CD14-positive monocyte (primary cell): Measurements from ENCODE around the gene TEX51. TPM values are rescaled to one million over a fixed set of nuclear protein-coding genes. Genes with fewer than 3 reads are reported as not detected.

ENCODE experiments used
- DNase-seq, 3 donors: peaks; one replicate each; pipeline ENCODE4 v3.0.0-alpha.2; 2011 to 2022
- H2AFZ ChIP-seq: 2 replicates; pipeline ENCODE4 v1.6.0; 2012; ENCODE audit warnings: mild to moderate bottlenecking, low read depth, low read length, inconsistent platforms; ENCODE audit not compliant: insufficient read depth, poor library complexity, severe bottlenecking
- H3K27ac ChIP-seq, 2 donors: 1 replicate in 1 of 2; 2 replicates in 1 of 2; pipeline ENCODE4 v1.5.1; 2012 to 2013; ENCODE audit warnings: low read length in 2 of 2, control low read depth in 1 of 2, inconsistent platforms in 1 of 2, low read depth in 1 of 2, mild to moderate bottlenecking in 1 of 2
- H3K27me3 ChIP-seq, 2 donors: one replicate each; pipeline versions ENCODE4 v1.6.0 to v1.6.1; 2011 to 2013; ENCODE audit warnings: low read length in 2 of 2; ENCODE audit not compliant: control insufficient read depth in 2 of 2, insufficient read depth in 2 of 2
- H3K36me3 ChIP-seq, 2 donors: replicated peaks in 1 of 2; 1 replicate in 1 of 2; 2 replicates in 1 of 2; pipeline versions ENCODE4 v1.5.1 to v1.6.1; 2012 to 2013; ENCODE audit warnings: low read length in 2 of 2, control low read depth in 1 of 2, inconsistent platforms in 1 of 2, mild to moderate bottlenecking in 1 of 2; ENCODE audit not compliant: insufficient read depth in 2 of 2, control insufficient read depth in 1 of 2
- H3K4me1 ChIP-seq, 2 donors: 1 replicate in 1 of 2; 2 replicates in 1 of 2; pipeline versions ENCODE4 v1.5.1 to v1.6.1; 2012 to 2013; ENCODE audit warnings: low read length in 2 of 2, control low read depth in 1 of 2, inconsistent platforms in 1 of 2, mild to moderate bottlenecking in 1 of 2, moderate library complexity in 1 of 2; ENCODE audit not compliant: insufficient read depth in 2 of 2, control insufficient read depth in 1 of 2
- H3K4me2 ChIP-seq: replicated peaks from 2 replicates; pipeline ENCODE3; 2012; ENCODE audit warnings: low read length, moderate library complexity, mild to moderate bottlenecking; ENCODE audit not compliant: poor library complexity, severe bottlenecking; ENCODE audit errors: extremely low read depth
- H3K4me3 ChIP-seq, 3 experiments: fragments of 200-600 bp in 1 of 3; sonication (generic) in 1 of 3; replicated peaks in 1 of 3; 1 replicate in 2 of 3; 2 replicates in 1 of 3; pipeline ENCODE4 v1.5.1; 2011 to 2013; ENCODE audit warnings: low read length in 3 of 3, mild to moderate bottlenecking in 3 of 3, control low read depth in 2 of 3, low read depth in 2 of 3, inconsistent platforms in 1 of 3, moderate library complexity in 1 of 3
- H3K79me2 ChIP-seq: 2 replicates; pipeline ENCODE4 v1.6.0; 2012; ENCODE audit warnings: mild to moderate bottlenecking, control low read depth, inconsistent platforms, low read length, moderate library complexity; ENCODE audit not compliant: insufficient read depth
- H3K9ac ChIP-seq: 2 replicates; pipeline ENCODE4 v1.6.0; 2017; ENCODE audit warnings: low read length, mild to moderate bottlenecking; ENCODE audit not compliant: insufficient read depth, poor library complexity, severe bottlenecking
- H3K9me3 ChIP-seq, 2 donors: replicated peaks in 1 of 2; 1 replicate in 1 of 2; 2 replicates in 1 of 2; pipeline versions ENCODE4 v1.5.1 to v1.6.1; 2012 to 2013; ENCODE audit warnings: low read length in 2 of 2, control low read depth in 1 of 2; ENCODE audit not compliant: control insufficient read depth in 1 of 2, insufficient read depth in 1 of 2
- H4K20me1 ChIP-seq: 2 replicates; pipeline ENCODE4 v1.6.0; 2012; ENCODE audit warnings: mild to moderate bottlenecking, low read length, control low read depth, moderate library complexity; ENCODE audit not compliant: insufficient read depth
- H3K27ac Mint-ChIP-seq, 7 donors: one replicate each; pipeline ENCODE4 v1.8.0; 2020; ENCODE audit warnings: mild to moderate bottlenecking in 7 of 7, mixed read lengths in 7 of 7, moderate library complexity in 6 of 7, inconsistent platforms in 2 of 7
- H3K27me3 Mint-ChIP-seq, 3 donors: one replicate each; pipeline ENCODE4 v1.8.0; 2021 to 2022; ENCODE audit warnings: low read depth in 3 of 3, mild to moderate bottlenecking in 3 of 3, mixed read lengths in 3 of 3, moderate library complexity in 3 of 3, inconsistent platforms in 1 of 3
- H3K36me3 Mint-ChIP-seq, 2 donors: one replicate each; pipeline ENCODE4 v1.8.0; 2020; ENCODE audit warnings: mixed read lengths in 2 of 2, inconsistent platforms in 1 of 2, mild to moderate bottlenecking in 1 of 2
- H3K4me1 Mint-ChIP-seq: one replicate; pipeline ENCODE4 v1.8.0; 2020; ENCODE audit warnings: mild to moderate bottlenecking, mixed read lengths
- H3K4me3 Mint-ChIP-seq, 2 donors: one replicate each; pipeline ENCODE4 v1.8.0; 2020; ENCODE audit warnings: mild to moderate bottlenecking in 2 of 2, mixed read lengths in 2 of 2, moderate library complexity in 1 of 2
- H3K9me3 Mint-ChIP-seq, 7 donors: one replicate each; pipeline ENCODE4 v1.8.0; 2020 to 2022; ENCODE audit warnings: mixed read lengths in 7 of 7, mild to moderate bottlenecking in 6 of 7, moderate library complexity in 6 of 7, inconsistent platforms in 2 of 7
- CTCF ChIP-seq: fragments of 200-600 bp; IDR thresholded peaks from one replicate; pipeline ENCODE4 v1.8.0; 2022; ENCODE audit warnings: antibody characterized with exemption, mild to moderate bottlenecking
- WGBS: methylation state at CpG from one replicate; pipeline ENCODE4 v1.1.5; 2013; ENCODE audit warnings: missing lambda C conversion rate; ENCODE audit not compliant: insufficient coverage; 5-methylcytosine and 5-hydroxymethylcytosine counted together
- intact Hi-C, 2 donors: fragments of 100-400 bp; cut with micrococcal nuclease; formaldehyde crosslinking; loops; one replicate each; pipeline versions ENCODE4 v1.15.0 to v1.15.1; 2023
- polyA plus RNA-seq, 3 donors: library from polyadenylated mRNA; depleted of rRNA in 1 of 3; unstranded in 2 of 3; stranded (reverse) in 1 of 3; fragments of 300-500 nt in 2 of 3; fragments of >200 nt in 1 of 3; fragmentation: Illumina TruSeq in 2 of 3; gene quantifications; 1 replicate in 2 of 3; 2 replicates in 1 of 3; pipeline ENCODE4 v1.2.3, GENCODE V29; 2012 to 2021

TEX51 gene
- polyA plus RNA-seq, 3 donors, result not detected

DNA sequence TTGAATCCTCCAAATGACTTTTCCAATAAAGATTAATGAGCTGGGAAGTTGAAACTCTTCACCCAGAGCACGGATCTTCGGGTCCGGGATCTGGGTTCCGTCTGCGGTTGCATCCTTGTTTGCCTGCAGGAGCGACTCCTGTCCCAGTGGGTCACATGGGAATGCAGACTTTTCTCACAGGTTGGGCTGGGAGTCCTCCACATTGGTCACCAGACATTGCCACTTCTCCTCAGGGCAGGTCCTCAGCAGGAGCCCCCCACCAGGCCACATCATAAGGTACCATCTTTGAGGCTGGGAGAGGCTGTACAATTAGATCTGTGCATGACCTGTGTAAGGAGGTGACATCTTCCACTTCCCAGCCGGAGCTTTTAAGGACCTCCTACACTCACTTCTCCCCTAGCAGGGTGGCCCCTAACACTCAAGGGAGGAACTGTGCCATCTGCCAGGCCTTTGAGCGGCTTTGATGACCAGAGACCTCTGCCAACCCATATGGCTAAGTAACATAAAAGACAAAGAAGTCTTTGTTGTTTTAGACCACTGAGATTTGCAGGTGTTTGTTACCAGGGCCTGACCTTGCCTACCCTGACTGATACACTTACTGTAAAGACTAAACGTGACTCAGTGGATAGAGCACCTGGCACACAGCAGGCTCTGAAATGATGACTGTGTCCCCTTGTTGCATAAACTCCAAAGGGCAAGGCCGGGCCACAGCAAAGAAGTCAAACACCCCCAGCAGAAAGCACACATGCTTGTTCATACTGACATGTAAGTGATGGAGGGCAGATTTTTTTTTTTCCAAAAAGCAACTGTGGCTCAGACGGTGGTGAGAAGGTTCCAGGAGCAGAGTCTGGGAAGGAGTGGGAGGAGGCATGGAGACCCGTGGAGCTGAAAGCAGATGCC, 7.9 kb upstream of the TEX51 start:
- Mint-ChIP-seq H3K4me1 (peaks cover 9% of the 10 kb centered on the region), H3K27ac (peak overlapping the region in 1 of 7 donors; percentile 59), H3K36me3 (no peaks in the 10 kb centered on the region), H3K27me3 (peaks cover 5 to 7% (median 6%) of the 10 kb centered on the region in 3 donors), H3K4me3 (peak overlapping the region in 1 of 2 donors; percentile 49), H3K9me3 (peaks cover 0 to 7% (median 3%) of the 10 kb centered on the region in 7 donors)
- H3K9me3 ChIP-seq, result no peaks in the 10 kb centered on the region
- 98% methylated on average over 6 of the region's 12 CpGs for WGBS
- H3K36me3 ChIP-seq, result no peaks in the 10 kb centered on the region
- H4K20me1 ChIP-seq, result no peaks in the 10 kb centered on the region
- TF ChIP-seq CTCF, result no peak
- H3K4me2 ChIP-seq, result no peak overlapping the region
- H3K27ac ChIP-seq, result no peak overlapping the region
- H3K9ac ChIP-seq, result no peak overlapping the region
- no peak overlapping the region for H2AFZ ChIP-seq
- no peaks in the 10 kb centered on the region for H3K79me2 ChIP-seq
- peaks cover 9 to 12% of the 10 kb centered on the region in 2 donors for H3K4me1 ChIP-seq
- no peaks in the 10 kb centered on the region for H3K27me3 ChIP-seq
- H3K4me3 ChIP-seq, result no peak overlapping the region
- intact Hi-C loops, result no loop called here
- DNase-seq, result no peak

DNA sequence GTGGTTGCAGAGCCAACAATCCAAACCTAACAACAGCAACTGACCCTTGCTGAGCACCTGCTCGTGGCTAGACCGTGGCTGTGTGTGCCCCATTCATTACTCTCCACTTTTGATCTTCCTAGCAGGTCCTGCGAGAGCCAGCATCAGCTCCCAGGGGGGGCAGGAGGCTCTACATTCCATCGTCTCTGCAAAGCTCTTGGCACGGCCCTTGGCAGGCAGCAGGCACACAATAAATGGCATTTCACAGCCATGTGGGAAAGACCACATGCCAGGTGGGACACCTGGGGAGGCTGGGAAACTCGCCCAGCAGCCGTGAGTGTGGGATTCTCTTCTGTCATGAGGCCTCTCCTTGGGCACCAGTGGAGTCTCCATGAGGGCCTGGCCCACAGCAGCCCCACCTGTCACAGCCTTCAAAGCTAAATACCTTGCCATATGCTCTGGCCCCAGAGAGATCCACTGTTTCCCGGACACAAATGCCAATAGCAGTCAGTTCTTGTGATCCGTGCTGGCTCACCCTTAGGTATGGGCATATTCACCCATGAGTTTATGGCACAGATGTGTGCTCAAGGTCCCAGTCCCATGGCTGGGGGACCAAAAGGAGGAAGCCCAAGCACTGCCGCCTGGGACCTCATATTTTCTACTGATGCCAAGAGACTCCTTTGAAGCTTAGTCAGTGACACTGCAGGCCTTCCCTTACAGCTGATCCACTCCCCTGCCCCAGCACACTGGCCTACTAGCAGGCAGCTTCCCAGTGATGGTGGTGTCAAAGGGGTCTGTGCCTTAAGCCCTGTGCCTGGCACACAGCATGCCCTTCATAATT, 6.8 kb upstream of the TEX51 start:
- peaks cover 2 to 5% (median 3%) of the 10 kb centered on the region in 3 donors for H3K27me3 Mint-ChIP-seq
- intact Hi-C loops, result no loop called here
- DNase-seq, result no peak
- Histone ChIP-seq H3K27me3 (no peaks in the 10 kb centered on the region), H3K4me3 (no peak overlapping the region), H3K79me2 (no peaks in the 10 kb centered on the region), H3K36me3 (no peaks in the 10 kb centered on the region), H3K9me3 (no peaks in the 10 kb centered on the region), H2AFZ (no peak overlapping the region), H3K9ac (no peak overlapping the region), H3K4me1 (peaks cover 0 to 1% of the 10 kb centered on the region in 2 donors), H3K4me2 (no peak overlapping the region), H4K20me1 (no peaks in the 10 kb centered on the region), H3K27ac (no peak overlapping the region)
- TF ChIP-seq CTCF, result no peak
- WGBS, result 95% methylated on average over 9 of the region's 10 CpGs
- H3K9me3 Mint-ChIP-seq, result peaks cover 0 to 8% (median 2%) of the 10 kb centered on the region in 7 donors
- H3K36me3 Mint-ChIP-seq, result no peaks in the 10 kb centered on the region
- H3K27ac Mint-ChIP-seq, result no peak overlapping the region
- peaks cover 1% of the 10 kb centered on the region for H3K4me1 Mint-ChIP-seq
- H3K4me3 Mint-ChIP-seq, result no peak overlapping the region
